MM.1S (cell line): Measurements from ENCODE around the gene SDHD.

ENCODE experiments used
- EZH2phosphoT487 ChIP-seq: fragments of 300-600 bp; sonication (generic); IDR thresholded peaks from 2 replicates; pipeline ENCODE4 v1.6.1; 2018; ENCODE audit warnings: antibody characterized with exemption, low read length
- TF ChIP-seq, protein P1 (sequence below): fragments of 300-600 bp; sonication (generic); IDR thresholded peaks from 2 replicates; pipeline ENCODE4 v1.5.1; 2016; ENCODE audit warnings: antibody characterized with exemption, low read length, mixed read lengths

DNA sequence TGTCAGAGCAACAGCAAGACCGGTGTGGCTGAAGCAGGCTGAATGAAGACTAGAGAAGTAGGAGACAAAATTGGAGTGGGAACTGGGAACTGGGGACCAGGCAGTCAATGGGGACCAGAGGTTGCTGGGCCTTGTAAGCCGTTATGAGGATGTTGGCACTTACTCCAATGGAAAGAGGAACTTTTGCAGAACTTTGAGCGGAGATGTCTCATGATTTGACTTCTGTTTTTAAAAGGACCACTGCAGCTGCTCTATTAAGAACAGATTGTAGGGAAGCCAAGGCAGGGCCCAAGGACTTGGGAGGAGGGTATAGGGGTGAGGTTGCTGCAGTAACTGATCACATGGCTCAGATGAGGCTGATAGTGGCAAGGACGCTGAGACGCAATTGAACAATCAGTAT, 43.0 kb downstream of the SDHD start:
- TF ChIP-seq, protein P1, sequence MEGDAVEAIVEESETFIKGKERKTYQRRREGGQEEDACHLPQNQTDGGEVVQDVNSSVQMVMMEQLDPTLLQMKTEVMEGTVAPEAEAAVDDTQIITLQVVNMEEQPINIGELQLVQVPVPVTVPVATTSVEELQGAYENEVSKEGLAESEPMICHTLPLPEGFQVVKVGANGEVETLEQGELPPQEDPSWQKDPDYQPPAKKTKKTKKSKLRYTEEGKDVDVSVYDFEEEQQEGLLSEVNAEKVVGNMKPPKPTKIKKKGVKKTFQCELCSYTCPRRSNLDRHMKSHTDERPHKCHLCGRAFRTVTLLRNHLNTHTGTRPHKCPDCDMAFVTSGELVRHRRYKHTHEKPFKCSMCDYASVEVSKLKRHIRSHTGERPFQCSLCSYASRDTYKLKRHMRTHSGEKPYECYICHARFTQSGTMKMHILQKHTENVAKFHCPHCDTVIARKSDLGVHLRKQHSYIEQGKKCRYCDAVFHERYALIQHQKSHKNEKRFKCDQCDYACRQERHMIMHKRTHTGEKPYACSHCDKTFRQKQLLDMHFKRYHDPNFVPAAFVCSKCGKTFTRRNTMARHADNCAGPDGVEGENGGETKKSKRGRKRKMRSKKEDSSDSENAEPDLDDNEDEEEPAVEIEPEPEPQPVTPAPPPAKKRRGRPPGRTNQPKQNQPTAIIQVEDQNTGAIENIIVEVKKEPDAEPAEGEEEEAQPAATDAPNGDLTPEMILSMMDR: no peak
- no peak for TF ChIP-seq EZH2phosphoT487
